G401.6 (cell line): Measurements from ENCODE around the gene KYAT1.

Experiments
- FAIRE-seq: peaks from 2 replicates; lab custom pipeline; 2012; peaks lifted over from hg19 to GRCh38; lab: Jason Lieb, UNC

The KYAT1 gene

DNA sequence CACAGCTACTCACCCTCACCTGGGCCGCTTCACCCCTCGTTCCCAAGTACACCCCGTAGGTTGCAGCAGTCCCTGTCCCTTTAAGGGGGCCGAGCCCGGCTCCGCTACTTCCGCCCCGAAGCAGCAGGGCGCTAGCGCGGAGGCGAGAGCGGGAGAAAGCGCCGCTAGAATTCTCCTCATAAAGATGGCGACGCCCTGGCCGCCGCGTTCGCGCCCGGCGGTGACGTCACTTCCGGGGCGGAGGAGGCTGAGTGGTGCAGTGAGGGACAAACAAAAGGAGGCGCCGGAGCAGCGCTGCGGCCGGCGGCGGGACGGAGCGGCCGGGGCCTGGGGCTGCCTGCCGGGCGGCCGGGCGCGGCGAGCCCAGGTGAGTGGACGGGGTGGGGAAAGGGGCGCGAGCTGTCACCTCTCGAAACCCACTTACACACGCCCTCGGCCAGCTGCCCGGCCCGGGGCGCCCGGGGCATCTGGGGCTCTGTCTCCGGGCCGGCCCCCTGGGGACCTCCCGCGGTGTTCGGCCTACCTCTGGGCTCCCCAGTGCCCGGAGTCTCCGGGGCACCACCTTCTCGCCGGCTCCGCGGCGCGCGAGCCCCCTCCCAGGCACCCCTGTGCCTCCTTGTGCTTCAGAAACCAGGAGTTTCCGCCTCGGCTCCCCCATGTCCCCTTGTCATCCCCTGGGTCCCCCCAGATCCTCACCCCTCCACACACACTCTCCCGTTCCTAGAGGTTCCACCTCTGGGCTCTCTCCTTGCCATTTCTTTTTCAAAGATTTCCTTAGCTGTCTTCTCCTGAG lies at the start of gene KYAT1, which contains the start of gene LRRC8A:
TSS of gene KYAT1 (minus strand) at position 67 of the 793 bp plus-strand sequence. CDS start 36,545 bp downstream, outside the sequence.
TSS of gene LRRC8A (plus strand) at position 250 of the 793 bp plus-strand sequence. CDS start 25,032 bp downstream, outside the sequence.
- peak; percentile 86 for FAIRE-seq

DNA sequence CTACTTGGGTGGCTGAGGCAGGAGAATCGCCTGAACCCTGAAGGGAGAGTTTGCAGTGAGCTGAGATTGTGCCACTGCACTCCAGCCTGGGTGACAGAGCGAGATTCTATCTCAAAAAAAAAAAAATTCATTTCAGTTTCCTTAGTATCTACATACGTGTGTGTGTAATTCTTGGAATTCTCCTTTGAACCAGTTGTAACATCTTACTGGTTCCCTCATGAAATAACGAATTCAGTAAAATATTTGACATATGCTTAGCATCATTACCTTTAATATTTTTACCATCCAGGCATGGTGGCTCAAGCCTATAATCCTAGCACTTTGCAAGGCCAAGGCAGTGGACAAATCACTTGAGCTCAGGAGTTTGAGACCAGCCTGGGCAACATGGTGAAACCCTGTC lies 47.8 kb upstream of the KYAT1 start:
- no peak for FAIRE-seq

GRCh38 chr9:128928624-128929023 lies 46.9 kb upstream of the KYAT1 start:
- no peak for FAIRE-seq

DNA sequence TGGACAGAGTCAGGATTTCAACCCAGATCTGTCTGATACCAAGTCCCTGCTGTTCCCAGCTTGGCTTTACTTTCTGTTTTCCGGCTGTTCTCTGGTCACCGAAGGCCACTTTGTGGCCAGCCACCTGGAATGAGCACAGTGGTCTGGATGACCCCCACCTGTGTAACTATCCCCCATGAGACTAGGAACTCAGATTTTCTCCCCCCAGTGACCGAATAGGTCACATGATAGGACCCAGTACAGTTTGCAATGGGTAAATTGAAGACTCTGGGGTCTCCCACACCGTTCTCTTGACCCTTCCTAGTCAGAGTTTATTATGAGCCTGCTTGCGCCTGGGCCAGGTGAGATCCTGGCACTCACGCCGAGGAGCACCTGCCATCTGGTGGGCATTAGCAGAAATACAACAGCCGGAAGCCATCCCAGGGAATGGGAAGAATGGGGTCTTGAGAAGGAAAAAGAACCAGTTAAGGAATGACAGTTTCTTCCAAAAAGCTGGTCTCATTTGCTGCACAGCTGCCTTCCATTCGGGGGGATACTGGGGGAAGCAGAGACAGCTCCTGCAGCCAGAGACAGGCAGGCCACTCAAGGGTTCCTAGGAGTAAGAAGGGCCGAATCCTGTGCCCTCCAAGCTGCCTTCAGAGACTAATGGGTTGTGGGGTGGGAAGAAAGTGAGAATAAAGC lies 46.1 kb upstream of the KYAT1 start:
- peak; percentile 23 for FAIRE-seq

GRCh38 chr9:128923493-128923883 lies 41.7 kb upstream of the KYAT1 start:
- no peak for FAIRE-seq

- peak; percentile 41 for FAIRE-seq
Observed at GRCh38 chr9:128921881-128922763, 40.4 kb upstream of the KYAT1 start.

- no peak for FAIRE-seq
Observed at GRCh38 chr9:128920381-128921058, 38.8 kb upstream of the KYAT1 start, which contains the start of gene PHYHD1. TSS of gene PHYHD1 (plus strand) at chr9:128920982. CDS start at chr9:128922324, 1,342 bp downstream.

- FAIRE-seq: no peak
Observed at GRCh38 chr9:128919402-128920089, 37.8 kb upstream of the KYAT1 start.

- no peak for FAIRE-seq
Observed at GRCh38 chr9:128918921-128919320, 37.2 kb upstream of the KYAT1 start.

GRCh38 chr9:128917151-128917849 lies 35.5 kb upstream of the KYAT1 start:
- no peak for FAIRE-seq

DNA sequence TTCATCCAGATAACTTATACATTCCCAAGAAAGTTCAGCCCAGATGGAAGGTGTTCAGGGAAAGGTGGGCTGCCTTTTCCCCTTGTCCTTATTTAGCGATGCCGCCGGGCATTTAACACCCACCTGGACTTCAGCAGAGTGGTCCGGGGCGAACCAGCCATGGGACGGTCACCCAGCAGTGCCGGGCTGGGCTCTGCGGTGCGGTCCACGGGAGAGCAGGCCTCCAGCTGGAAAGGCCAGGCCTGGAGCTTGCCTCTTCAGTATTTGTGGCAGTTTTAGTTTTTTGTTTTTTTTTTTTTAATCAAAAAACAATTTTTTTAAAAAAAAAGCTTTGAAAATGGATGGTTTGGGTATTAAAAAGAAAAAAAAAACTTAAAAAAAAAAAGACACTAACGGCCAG lies 35.0 kb upstream of the KYAT1 start:
- FAIRE-seq: no peak

- FAIRE-seq: no peak
Observed at GRCh38 chr9:128916204-128916603, 34.5 kb upstream of the KYAT1 start.

GRCh38 chr9:128913995-128914772 lies 32.4 kb upstream of the KYAT1 start:
- FAIRE-seq: no peak

DNA sequence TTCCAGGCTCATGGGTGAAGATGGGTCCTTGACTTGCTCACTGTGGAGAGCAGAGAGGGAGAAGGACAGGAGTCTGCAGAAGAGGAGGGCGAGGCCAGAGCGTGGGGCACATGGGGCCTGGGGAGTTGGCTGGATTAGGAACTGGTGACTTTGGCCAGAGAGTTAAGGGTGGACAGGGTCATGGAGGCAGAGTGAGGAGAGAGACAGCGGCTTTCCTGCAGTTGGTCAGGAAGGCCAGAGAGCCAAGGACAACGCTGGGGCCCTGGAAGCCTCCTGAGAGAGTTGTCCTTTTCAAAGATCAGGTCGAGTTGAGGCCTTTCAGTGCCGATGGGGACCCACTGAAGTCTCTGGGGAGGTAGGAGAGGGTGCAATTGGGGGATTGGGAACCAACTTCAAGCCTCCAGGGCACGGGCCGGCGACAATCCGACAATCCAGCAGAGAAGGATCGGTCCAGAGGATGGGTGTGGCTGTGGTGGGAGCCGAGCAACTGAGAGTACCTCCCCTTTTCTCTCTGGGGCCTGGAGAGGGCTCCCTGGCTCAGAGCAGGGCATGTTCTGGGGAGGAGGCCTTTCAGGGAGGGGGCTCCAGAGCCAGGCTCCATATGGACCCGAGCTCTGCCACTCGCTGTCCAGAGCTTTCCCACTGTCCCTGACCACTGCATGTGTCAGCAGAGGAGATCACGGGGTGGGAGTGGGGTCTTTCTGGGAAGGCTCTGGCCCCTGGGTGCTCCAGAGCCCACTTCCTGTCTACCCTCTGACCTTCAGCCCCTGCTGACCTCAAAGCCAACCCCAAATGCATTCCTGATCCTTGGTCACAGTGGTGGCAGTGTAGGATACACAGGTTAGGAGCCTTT lies 31.5 kb upstream of the KYAT1 start:
- no peak for FAIRE-seq

DNA sequence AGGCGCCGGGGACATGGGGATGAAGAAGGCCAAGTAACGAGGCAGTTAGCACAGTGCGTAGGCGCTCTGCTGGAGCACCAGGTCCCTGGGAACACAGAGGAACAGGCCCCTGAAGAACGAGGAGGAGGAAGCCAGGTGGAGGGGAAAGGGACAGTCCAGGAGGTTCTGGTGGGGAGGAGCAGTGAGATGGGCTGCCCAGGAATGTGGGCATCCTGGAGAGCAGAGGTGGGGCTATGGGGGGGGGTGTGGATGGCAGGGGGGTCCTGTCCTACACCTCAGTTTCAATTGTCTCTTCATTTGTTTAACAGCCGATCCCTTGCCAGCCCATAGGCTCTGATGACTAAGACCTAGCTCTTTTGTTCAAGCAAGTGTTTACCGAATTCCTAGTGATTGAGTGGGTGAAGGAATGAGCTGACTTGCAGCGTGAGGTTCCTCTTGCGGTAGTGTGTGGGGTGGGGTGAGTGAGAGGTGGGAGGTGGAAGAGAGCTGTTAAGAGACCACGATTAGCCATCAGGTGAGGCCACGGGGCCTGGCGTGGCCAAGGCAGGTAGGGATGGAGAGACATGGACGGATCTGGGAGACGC lies 30.6 kb upstream of the KYAT1 start:
- no peak for FAIRE-seq

- no peak for FAIRE-seq
Observed at GRCh38 chr9:128911529-128912035, 29.8 kb upstream of the KYAT1 start.

- FAIRE-seq: no peak
Observed at GRCh38 chr9:128910906-128911305, 29.2 kb upstream of the KYAT1 start.

- FAIRE-seq: no peak
Observed at GRCh38 chr9:128909859-128910258, 28.1 kb upstream of the KYAT1 start.
